Upper lobe of left lung (tissue), 6 donors: ENCODE results near the gene TADA3. TPM values are rescaled to one million over a fixed set of nuclear protein-coding genes. Genes with fewer than 3 reads are reported as not detected.

Experiments used
- ATAC-seq, 2 donors: fragments of 200-7000 bp; cut with Tn5 transposase; one replicate each; pipeline ENCODE4 v1.9.1; 2022; ENCODE audit warnings: mild to moderate bottlenecking in 2 of 2, moderate library complexity in 2 of 2; ENCODE audit not compliant: low FRiP score in 2 of 2
- DNase-seq, 2 donors: peaks; one replicate each; pipeline ENCODE4 v3.0.0-alpha.2; 2019 to 2020
- H3K27ac ChIP-seq, 4 donors: fragments of 200-600 bp; sonication (generic); one replicate each; pipeline ENCODE4 v1.5.1; 2016 to 2019
- H3K27me3 ChIP-seq, 4 donors: fragments of 200-600 bp; sonication (generic); one replicate each; pipeline ENCODE4 v1.5.1; 2017 to 2019
- H3K36me3 ChIP-seq, 4 donors: fragments of 200-600 bp; sonication (generic); one replicate each; pipeline ENCODE4 v1.5.1; 2016 to 2019
- H3K4me1 ChIP-seq, 4 donors: fragments of 200-600 bp; sonication (generic); one replicate each; pipeline ENCODE4 v1.5.1; 2018 to 2019
- H3K4me3 ChIP-seq, 4 donors: fragments of 200-600 bp; sonication (generic); one replicate each; pipeline ENCODE4 v1.5.1; 2017 to 2019; ENCODE audit warnings: mild to moderate bottlenecking in 2 of 4, moderate library complexity in 1 of 4
- H3K9me3 ChIP-seq, 4 donors: fragments of 200-600 bp; sonication (generic); one replicate each; pipeline ENCODE4 v1.5.1; 2018 to 2019
- CTCF ChIP-seq, 6 experiments: fragments of 450-650 bp in 4 of 6; fragments of 200-600 bp in 2 of 6; sonication (generic) in 2 of 6; IDR thresholded peaks; one replicate each; pipeline ENCODE4 v1.5.1; 2016 to 2019; ENCODE audit warnings: antibody characterized with exemption in 6 of 6
- EP300 ChIP-seq, 4 donors: sonication (generic); formaldehyde crosslinking; IDR thresholded peaks; one replicate each; pipeline ENCODE4 v1.5.1; 2017; ENCODE audit warnings: antibody characterized with exemption in 4 of 4, control low read depth in 2 of 4
- POLR2A ChIP-seq, 4 donors: fragments of 450-650 bp; IDR thresholded peaks; one replicate each; pipeline ENCODE4 v1.5.1; 2016 to 2017; ENCODE audit warnings: antibody characterized with exemption in 4 of 4, mild to moderate bottlenecking in 2 of 4
- POLR2AphosphoS5 ChIP-seq, 2 donors: sonication (generic); formaldehyde crosslinking; IDR thresholded peaks; one replicate each; pipeline ENCODE4 v1.5.1; 2017; ENCODE audit warnings: antibody characterized with exemption in 2 of 2
- WGBS, 2 donors: methylation state at CpG; one replicate each; pipeline ENCODE4 v1.1.5; 2017 to 2018; 5-methylcytosine and 5-hydroxymethylcytosine counted together
- total RNA-seq, 6 donors: library from RNA; depleted of rRNA in 4 of 6; stranded (reverse); fragments of >200 nt in 4 of 6; gene quantifications; one replicate each; pipeline versions ENCODE4 v1.1.0 to v1.2.1, GENCODE V29; 2016 to 2021
- donor health status: DM: no; HTN: no; CAD: no; lungs with moderate emphysema.
- donor health status: DM: no; HTN: yes; CAD: no; lungs with severe emphysema.

The TADA3 gene
- total RNA-seq, 6 donors from 2014 or later = 48.2 to 68.0 (median 60.7) TPM

- Histone ChIP-seq H3K27ac (peak within 1 kb of the TSS; percentile 92 to 95 (median 94)), H3K27me3 (no peaks in the 10 kb centered on the region), H3K4me1 (peaks cover 12 to 24% (median 19%) of the 10 kb centered on the region in 4 donors), H3K4me3 (peak within 1 kb of the TSS; percentile 55 to 76 (median 70)), H3K36me3 (peaks cover 18 to 43% (median 25%) of the 10 kb centered on the region in 4 donors), H3K9me3 (no peaks in the 10 kb centered on the region)
- ATAC-seq = peak; percentile 85 to 91
- 2 to 6% methylated on average over 3 to 23 of the region's 76 CpGs for WGBS, 2 donors
- TF ChIP-seq POLR2AphosphoS5 (IDR thresholded peaks at IDR 0.05) (peak; percentile 50 to 51), CTCF (IDR thresholded peaks at IDR 0.05) (peak in 2 of 6 experiments; percentile 20 to 28), EP300 (IDR thresholded peaks at IDR 0.05) (no peak), POLR2A (IDR thresholded peaks at IDR 0.05) (peak in 3 of 4 donors; percentile 52 to 81 (median 73))
- DNase-seq = peak; percentile 79 to 95
Measured at GRCh38 chr3:9809615-9810432, 17.6 kb upstream of the TADA3 start, which contains the start of gene TTLL3. TTLL3 (plus strand) TSS chr3:9810262; CDS start chr3:9810662, 400 bp downstream.

- Histone ChIP-seq H3K27me3 (no peaks in the 10 kb centered on the region), H3K36me3 (peaks cover 23 to 49% (median 31%) of the 10 kb centered on the region in 4 donors), H3K4me3 (peak overlapping the region in 3 of 4 donors; percentile 67 to 76 (median 73)), H3K4me1 (peaks cover 12 to 24% (median 19%) of the 10 kb centered on the region in 4 donors), H3K9me3 (no peaks in the 10 kb centered on the region), H3K27ac (peak overlapping the region; percentile 92 to 95 (median 94))
- peak in 1 of 2 donors; percentile 58 for DNase-seq
- TF ChIP-seq POLR2A (IDR thresholded peaks at IDR 0.05) = no peak
- TF ChIP-seq POLR2AphosphoS5 (IDR thresholded peaks at IDR 0.05) = no peak
- TF ChIP-seq CTCF (IDR thresholded peaks at IDR 0.05) = no peak
- no peak for TF ChIP-seq EP300 (IDR thresholded peaks at IDR 0.05)
- peak; percentile 1 to 25 for ATAC-seq
- WGBS, 2 donors = 54 to 73% methylated on average over 4 of the region's 4 CpGs
Measured at GRCh38 chr3:9809239-9809614, 17.0 kb upstream of the TADA3 start.

DNA sequence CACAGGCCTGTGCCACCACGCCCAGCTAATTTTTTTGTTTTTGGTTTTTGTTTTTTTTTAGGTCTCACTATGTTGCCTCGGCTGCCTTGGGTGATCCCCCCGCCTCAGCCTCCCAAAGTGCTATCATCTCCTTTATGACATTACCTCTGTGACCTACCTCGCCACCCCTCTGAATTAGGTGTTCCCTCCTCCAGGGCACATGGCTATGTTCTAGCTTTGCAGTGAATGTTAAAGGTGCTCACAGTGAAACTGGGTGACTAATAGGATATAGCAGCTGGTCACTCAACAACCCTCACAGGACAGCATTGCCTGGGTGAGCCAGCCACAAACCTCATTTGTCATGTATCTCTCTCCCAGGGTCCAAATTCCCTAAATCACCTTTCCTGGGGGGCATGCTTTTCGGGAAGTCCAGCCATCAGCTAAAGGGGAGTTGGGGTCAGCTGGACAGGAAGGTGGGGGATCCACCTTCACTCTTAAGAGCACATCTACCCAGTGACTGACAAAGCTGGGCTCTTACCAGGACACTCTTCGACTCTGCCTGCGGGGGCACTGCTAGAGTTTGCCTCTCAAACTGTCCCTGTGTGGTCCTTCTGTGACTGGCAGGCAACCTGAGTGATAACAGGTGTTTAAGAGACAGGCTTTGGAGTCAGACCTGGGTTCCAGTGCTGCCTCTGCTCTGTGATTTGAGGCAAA lies 16.2 kb upstream of the TADA3 start:
- H3K27ac ChIP-seq = peak overlapping the region; percentile 92 to 95 (median 94)
- peaks cover 12 to 24% (median 19%) of the 10 kb centered on the region in 4 donors for H3K4me1 ChIP-seq
- ATAC-seq (no peak), DNase-seq (no peak)
- no peaks in the 10 kb centered on the region for H3K9me3 ChIP-seq
- H3K4me3 ChIP-seq = no peak overlapping the region
- TF ChIP-seq EP300 (IDR thresholded peaks at IDR 0.05) (no peak), CTCF (IDR thresholded peaks at IDR 0.05) (peak in 1 of 6 experiments; percentile 20), POLR2AphosphoS5 (IDR thresholded peaks at IDR 0.05) (no peak), POLR2A (IDR thresholded peaks at IDR 0.05) (no peak)
- no peaks in the 10 kb centered on the region for H3K27me3 ChIP-seq
- 71 to 77% methylated on average over 7 of the region's 7 CpGs for WGBS, 2 donors
- H3K36me3 ChIP-seq = peaks cover 30 to 52% (median 36%) of the 10 kb centered on the region in 4 donors

GRCh38 chr3:9807981-9808344 lies 15.7 kb upstream of the TADA3 start:
- DNase-seq (no peak), ATAC-seq (no peak)
- no peak for TF ChIP-seq EP300 (IDR thresholded peaks at IDR 0.05)
- TF ChIP-seq POLR2AphosphoS5 (IDR thresholded peaks at IDR 0.05) = no peak
- no peak for TF ChIP-seq CTCF (IDR thresholded peaks at IDR 0.05)
- no peak for TF ChIP-seq POLR2A (IDR thresholded peaks at IDR 0.05)
- WGBS, 2 donors = 87 to 88% methylated on average over 2 of the region's 2 CpGs
- Histone ChIP-seq H3K36me3 (peaks cover 35 to 52% (median 40%) of the 10 kb centered on the region in 4 donors), H3K27me3 (no peaks in the 10 kb centered on the region), H3K9me3 (no peaks in the 10 kb centered on the region), H3K4me1 (peaks cover 12 to 24% (median 19%) of the 10 kb centered on the region in 4 donors), H3K27ac (peak overlapping the region in 2 of 4 donors; percentile 94 to 95), H3K4me3 (no peak overlapping the region)
